Thoracic aorta (tissue), 2 donors: Measurements from ENCODE around the gene CYB5R2. TPM values are rescaled to one million over a fixed set of nuclear protein-coding genes. Genes with fewer than 3 reads are reported as not detected.
A peak's percentile ranks its signal among the peaks of the same experiment; 100 is the strongest.

ENCODE experiments used
- ATAC-seq: fragments of 150-250 bp; one replicate; pipeline ENCODE4 v1.8.0; 2017; ENCODE audit warnings: low read depth; ENCODE audit not compliant: insufficient number of reproducible peaks, low FRiP score
- DNase-seq: peaks from one replicate; pipeline ENCODE4 v3.0.0-alpha.2; 2020; ENCODE audit warnings: low spot score
- H3K27ac ChIP-seq, 2 donors: fragments of 200-600 bp; sonication (generic); 1 replicate in 1 of 2; 2 replicates in 1 of 2; pipeline ENCODE4 v1.5.1; 2016; ENCODE audit warnings: mild to moderate bottlenecking in 2 of 2, moderate library complexity in 2 of 2
- H3K27me3 ChIP-seq: fragments of 200-600 bp; sonication (generic); replicated peaks from 2 replicates; pipeline ENCODE4 v1.6.0; 2016; ENCODE audit warnings: mild to moderate bottlenecking; ENCODE audit not compliant: insufficient read depth
- H3K36me3 ChIP-seq: fragments of 200-600 bp; sonication (generic); one replicate; pipeline ENCODE4 v1.5.1; 2016
- H3K4me1 ChIP-seq, 2 donors: fragments of 200-600 bp; sonication (generic); 1 replicate in 1 of 2; 2 replicates in 1 of 2; pipeline versions ENCODE4 v1.5.1 to v1.6.0; 2016; ENCODE audit warnings: low read depth in 2 of 2, mild to moderate bottlenecking in 1 of 2; ENCODE audit not compliant: control insufficient read depth in 1 of 2
- H3K4me3 ChIP-seq: fragments of 200-600 bp; sonication (generic); 2 replicates; pipeline ENCODE4 v1.5.1; 2016; ENCODE audit warnings: mild to moderate bottlenecking
- H3K9me3 ChIP-seq: fragments of 200-600 bp; sonication (generic); 2 replicates; pipeline ENCODE4 v1.5.1; 2016
- total RNA-seq, 2 donors: library from RNA; depleted of rRNA; stranded (reverse); fragments of >200 nt; gene quantifications; one replicate each; pipeline versions ENCODE4 v1.1.0 to v1.2.3, GENCODE V29; 2016
- TF ChIP-seq, protein P1 (sequence below): fragments of 200-600 bp; sonication (generic); IDR thresholded peaks from one replicate; pipeline ENCODE4 v1.5.1; 2019; ENCODE audit warnings: antibody characterized with exemption

The CYB5R2 gene
- total RNA-seq, 2 donors from 2014 or later: 12.6 to 21.3 TPM

GRCh38 chr11:7677071-7677470 lies 3.8 kb upstream of the CYB5R2 start:
- Histone ChIP-seq H3K27me3 (no peaks in the 10 kb centered on the region), H3K9me3 (no peaks in the 10 kb centered on the region), H3K4me1 (peaks cover 5 to 20% of the 10 kb centered on the region in 2 donors), H3K36me3 (no peaks in the 10 kb centered on the region), H3K27ac (no peak overlapping the region), H3K4me3 (no peak overlapping the region)
- ATAC-seq (no peak), DNase-seq (no peak)
- TF ChIP-seq, protein P1, sequence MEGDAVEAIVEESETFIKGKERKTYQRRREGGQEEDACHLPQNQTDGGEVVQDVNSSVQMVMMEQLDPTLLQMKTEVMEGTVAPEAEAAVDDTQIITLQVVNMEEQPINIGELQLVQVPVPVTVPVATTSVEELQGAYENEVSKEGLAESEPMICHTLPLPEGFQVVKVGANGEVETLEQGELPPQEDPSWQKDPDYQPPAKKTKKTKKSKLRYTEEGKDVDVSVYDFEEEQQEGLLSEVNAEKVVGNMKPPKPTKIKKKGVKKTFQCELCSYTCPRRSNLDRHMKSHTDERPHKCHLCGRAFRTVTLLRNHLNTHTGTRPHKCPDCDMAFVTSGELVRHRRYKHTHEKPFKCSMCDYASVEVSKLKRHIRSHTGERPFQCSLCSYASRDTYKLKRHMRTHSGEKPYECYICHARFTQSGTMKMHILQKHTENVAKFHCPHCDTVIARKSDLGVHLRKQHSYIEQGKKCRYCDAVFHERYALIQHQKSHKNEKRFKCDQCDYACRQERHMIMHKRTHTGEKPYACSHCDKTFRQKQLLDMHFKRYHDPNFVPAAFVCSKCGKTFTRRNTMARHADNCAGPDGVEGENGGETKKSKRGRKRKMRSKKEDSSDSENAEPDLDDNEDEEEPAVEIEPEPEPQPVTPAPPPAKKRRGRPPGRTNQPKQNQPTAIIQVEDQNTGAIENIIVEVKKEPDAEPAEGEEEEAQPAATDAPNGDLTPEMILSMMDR: no peak

- Histone ChIP-seq H3K27ac (no peak overlapping the region), H3K4me1 (peaks cover 5 to 20% of the 10 kb centered on the region in 2 donors), H3K9me3 (no peaks in the 10 kb centered on the region), H3K4me3 (no peak overlapping the region), H3K36me3 (no peaks in the 10 kb centered on the region), H3K27me3 (no peaks in the 10 kb centered on the region)
- TF ChIP-seq, protein P1: no peak
- ATAC-seq: no peak
- no peak for DNase-seq
These were observed 2.3 kb upstream of the CYB5R2 start for GRCh38 chr11:7675631-7676030.

- peak; percentile 31 for ATAC-seq
- Histone ChIP-seq H3K4me3 (peak overlapping the region; percentile 90), H3K27ac (peak overlapping the region; percentile 52 to 64), H3K27me3 (no peaks in the 10 kb centered on the region), H3K36me3 (no peaks in the 10 kb centered on the region), H3K9me3 (no peaks in the 10 kb centered on the region), H3K4me1 (peaks cover 5 to 20% of the 10 kb centered on the region in 2 donors)
- TF ChIP-seq, protein P1: no peak
- DNase-seq: no peak
These were observed 579 bp upstream of the CYB5R2 start for GRCh38 chr11:7673724-7674434.

DNA sequence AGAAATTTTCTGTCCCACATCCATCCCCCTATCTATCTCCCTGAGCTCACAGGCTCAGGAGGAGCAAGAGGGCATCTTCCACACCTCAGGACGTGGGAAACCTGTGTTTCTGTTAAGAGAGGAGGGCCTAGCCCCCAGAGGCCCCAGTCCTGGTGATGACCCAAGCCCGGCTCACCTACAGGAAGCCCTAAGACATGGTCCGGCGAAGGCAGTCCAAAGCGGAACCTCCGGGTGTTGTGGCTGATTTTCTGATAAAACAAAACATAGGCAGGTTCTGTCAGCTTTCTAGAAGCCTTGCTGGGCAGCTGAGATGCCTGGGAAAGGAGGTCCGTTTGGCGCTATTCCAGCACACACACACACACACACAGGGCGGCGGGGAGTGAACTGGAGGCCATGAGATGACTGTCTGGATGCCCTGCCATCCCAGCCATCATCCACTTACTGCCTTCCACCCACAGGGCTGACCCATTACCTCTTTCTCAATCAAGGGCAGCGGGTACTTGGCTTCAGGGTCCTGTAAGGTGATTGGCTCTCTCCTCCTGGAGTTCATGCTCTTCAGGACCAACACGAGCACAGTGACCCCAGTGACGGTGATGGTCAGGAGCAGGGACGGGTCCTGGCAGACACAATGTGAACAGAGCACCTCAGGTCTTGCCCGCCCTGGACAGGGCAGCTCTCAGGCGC lies 882 bp downstream of the CYB5R2 start:
- Histone ChIP-seq H3K27ac (no peak overlapping the region), H3K4me3 (peak overlapping the region; percentile 90), H3K27me3 (no peaks in the 10 kb centered on the region), H3K4me1 (peaks cover 5 to 20% of the 10 kb centered on the region in 2 donors), H3K36me3 (no peaks in the 10 kb centered on the region), H3K9me3 (no peaks in the 10 kb centered on the region)
- ATAC-seq (no peak), DNase-seq (no peak)
- TF ChIP-seq, protein P1: no peak

- H3K36me3 ChIP-seq: peaks cover 3% of the 10 kb centered on the region
- H3K27me3 ChIP-seq: no peaks in the 10 kb centered on the region
- TF ChIP-seq, protein P1: no peak
- H3K4me1 ChIP-seq: peaks cover 5 to 20% of the 10 kb centered on the region in 2 donors
- DNase-seq: no peak
- no peak overlapping the region for H3K4me3 ChIP-seq
- H3K27ac ChIP-seq: no peak overlapping the region
- ATAC-seq: no peak
- no peaks in the 10 kb centered on the region for H3K9me3 ChIP-seq
These were observed 1.7 kb downstream of the CYB5R2 start for GRCh38 chr11:7671347-7672215.
